Testis (tissue), 3 donors: ENCODE measurements around the gene BMPR1A. TPM values are rescaled to one million over a fixed set of nuclear protein-coding genes. Genes with fewer than 3 reads are reported as not detected.

Source experiments
- DNase-seq: peaks from one replicate; pipeline ENCODE4 v3.0.0-alpha.2; 2019
- H3K27ac ChIP-seq, 2 donors: fragments of 200-600 bp; sonication (generic); one replicate each; pipeline ENCODE4 v1.5.1; 2019
- H3K27me3 ChIP-seq: fragments of 200-600 bp; sonication (generic); one replicate; pipeline ENCODE4 v1.5.1; 2019
- H3K36me3 ChIP-seq: fragments of 200-600 bp; sonication (generic); one replicate; pipeline ENCODE4 v1.5.1; 2017; ENCODE audit warnings: low read depth; ENCODE audit errors: missing control alignments
- H3K4me1 ChIP-seq: fragments of 200-600 bp; sonication (generic); one replicate; pipeline ENCODE4 v1.5.1; 2019
- H3K4me3 ChIP-seq, 2 donors: fragments of 200-600 bp; sonication (generic); one replicate each; pipeline ENCODE4 v1.5.1; 2017 to 2019
- H3K9me3 ChIP-seq: fragments of 200-600 bp; sonication (generic); one replicate; pipeline ENCODE4 v1.5.1; 2017
- POLR2A ChIP-seq: fragments of 450-650 bp; IDR thresholded peaks from one replicate; pipeline ENCODE4 v1.6.1; 2017; ENCODE audit warnings: antibody characterized with exemption, mild to moderate bottlenecking, moderate library complexity
- WGBS, 2 donors: methylation state at CpG; one replicate each; pipeline ENCODE4 v1.1.5; 2018; 5-methylcytosine and 5-hydroxymethylcytosine counted together
- intact Hi-C: fragments of 100-400 bp; cut with DNase I; formaldehyde crosslinking; loops from one replicate; pipeline ENCODE4 v1.15.1; 2023; ENCODE audit warnings: low total_unique reads
- polyA plus RNA-seq: library from polyadenylated mRNA; stranded (reverse); fragments of 350-450 nt; fragmentation: Illumina TruSeq; extraction: RNeasy Lipid Tissue Mini Kit (QIAGEN cat#74804); gene quantifications from one replicate; pipeline ENCODE4 v1.2.3, GENCODE V29; 2014; ENCODE audit warnings: low read depth, low replicate concordance; ENCODE audit not compliant: insufficient read depth
- total RNA-seq, 2 donors: library from RNA; depleted of rRNA; stranded (reverse); fragments of >200 nt; gene quantifications; one replicate each; pipeline ENCODE4 v1.2.3, GENCODE V29; 2016
- TF ChIP-seq, protein P1 (sequence below), 3 experiments: fragments of 450-650 bp in 2 of 3; fragments of 200-600 bp in 1 of 3; sonication (generic) in 1 of 3; IDR thresholded peaks; one replicate each; pipeline ENCODE4 v1.5.1; 2016 to 2019; ENCODE audit warnings: antibody characterized with exemption in 3 of 3, mild to moderate bottlenecking in 2 of 3, moderate library complexity in 1 of 3

The BMPR1A gene
- total and polyA plus RNA-seq, 3 donors from 2014 or later, result 19.5 to 51.1 (median 42.6) TPM

GRCh38 chr10:86727470-86727869 lies 28.9 kb upstream of the BMPR1A start:
- Histone ChIP-seq H3K27me3 (no peaks in the 10 kb centered on the region), H3K27ac (no peak overlapping the region), H3K9me3 (no peaks in the 10 kb centered on the region), H3K4me3 (no peak overlapping the region), H3K36me3 (no peaks in the 10 kb centered on the region), H3K4me1 (peaks cover 2% of the 10 kb centered on the region)
- WGBS, 2 donors, result 89 to 93% methylated on average over 6 of the region's 6 CpGs
- intact Hi-C loops, result no loop called here
- TF ChIP-seq, protein P1, sequence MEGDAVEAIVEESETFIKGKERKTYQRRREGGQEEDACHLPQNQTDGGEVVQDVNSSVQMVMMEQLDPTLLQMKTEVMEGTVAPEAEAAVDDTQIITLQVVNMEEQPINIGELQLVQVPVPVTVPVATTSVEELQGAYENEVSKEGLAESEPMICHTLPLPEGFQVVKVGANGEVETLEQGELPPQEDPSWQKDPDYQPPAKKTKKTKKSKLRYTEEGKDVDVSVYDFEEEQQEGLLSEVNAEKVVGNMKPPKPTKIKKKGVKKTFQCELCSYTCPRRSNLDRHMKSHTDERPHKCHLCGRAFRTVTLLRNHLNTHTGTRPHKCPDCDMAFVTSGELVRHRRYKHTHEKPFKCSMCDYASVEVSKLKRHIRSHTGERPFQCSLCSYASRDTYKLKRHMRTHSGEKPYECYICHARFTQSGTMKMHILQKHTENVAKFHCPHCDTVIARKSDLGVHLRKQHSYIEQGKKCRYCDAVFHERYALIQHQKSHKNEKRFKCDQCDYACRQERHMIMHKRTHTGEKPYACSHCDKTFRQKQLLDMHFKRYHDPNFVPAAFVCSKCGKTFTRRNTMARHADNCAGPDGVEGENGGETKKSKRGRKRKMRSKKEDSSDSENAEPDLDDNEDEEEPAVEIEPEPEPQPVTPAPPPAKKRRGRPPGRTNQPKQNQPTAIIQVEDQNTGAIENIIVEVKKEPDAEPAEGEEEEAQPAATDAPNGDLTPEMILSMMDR (IDR thresholded peaks at IDR 0.05), result no peak
- no peak for TF ChIP-seq POLR2A
- no peak for DNase-seq

GRCh38 chr10:86728056-86728455 lies 28.4 kb upstream of the BMPR1A start:
- Histone ChIP-seq H3K4me3 (no peak overlapping the region), H3K27ac (no peak overlapping the region), H3K4me1 (peaks cover 6% of the 10 kb centered on the region), H3K36me3 (no peaks in the 10 kb centered on the region), H3K27me3 (no peaks in the 10 kb centered on the region), H3K9me3 (no peaks in the 10 kb centered on the region)
- TF ChIP-seq, protein P1 (IDR thresholded peaks at IDR 0.05), result no peak
- no peak for TF ChIP-seq POLR2A
- intact Hi-C loops, result no loop called here
- no peak for DNase-seq
- 91 to 95% methylated on average over 3 of the region's 3 CpGs for whole genome bisulfite sequencing, 2 donors

DNA sequence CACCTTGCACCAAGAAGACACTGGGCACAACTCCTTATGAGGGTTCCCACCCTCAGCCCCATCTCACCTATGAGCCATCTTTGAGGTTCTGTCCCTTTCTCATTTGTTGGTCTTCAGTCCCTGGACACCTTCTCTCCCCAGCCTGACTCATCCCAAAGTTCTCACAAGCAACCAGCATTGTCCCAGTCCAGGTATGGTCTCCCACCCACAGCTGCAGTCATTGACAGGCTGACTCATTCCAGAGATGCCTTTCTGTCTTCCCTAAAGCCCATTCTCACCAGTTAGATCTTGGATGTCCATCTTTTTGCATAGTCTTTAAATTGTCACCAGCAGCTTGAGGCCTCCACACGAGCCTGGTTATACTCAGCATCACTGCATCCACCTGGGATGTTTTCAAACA lies 26.7 kb upstream of the BMPR1A start:
- H3K4me3 ChIP-seq, result no peak overlapping the region
- no peaks in the 10 kb centered on the region for H3K27me3 ChIP-seq
- no peak for TF ChIP-seq POLR2A
- TF ChIP-seq, protein P1 (IDR thresholded peaks at IDR 0.05), result no peak
- 94 to 100% methylated on average over 1 of the region's 1 CpG for WGBS, 2 donors
- no peaks in the 10 kb centered on the region for H3K9me3 ChIP-seq
- H3K36me3 ChIP-seq, result no peaks in the 10 kb centered on the region
- intact Hi-C loops, result no loop called here
- no peak overlapping the region for H3K27ac ChIP-seq
- no peak for DNase-seq
- H3K4me1 ChIP-seq, result peaks cover 9% of the 10 kb centered on the region

GRCh38 chr10:86730227-86730626 lies 26.2 kb upstream of the BMPR1A start:
- H3K4me1 ChIP-seq, result peaks cover 11% of the 10 kb centered on the region
- 86 to 93% methylated on average over 1 of the region's 1 CpG for WGBS, 2 donors
- TF ChIP-seq POLR2A, result no peak
- TF ChIP-seq, protein P1 (IDR thresholded peaks at IDR 0.05), result no peak
- H3K36me3 ChIP-seq, result no peaks in the 10 kb centered on the region
- H3K9me3 ChIP-seq, result no peaks in the 10 kb centered on the region
- no peak overlapping the region for H3K27ac ChIP-seq
- intact Hi-C loops, result no loop called here
- no peak overlapping the region for H3K4me3 ChIP-seq
- DNase-seq, result peak; percentile 53
- no peaks in the 10 kb centered on the region for H3K27me3 ChIP-seq

GRCh38 chr10:86732771-86733170 lies 23.6 kb upstream of the BMPR1A start:
- H3K27ac ChIP-seq, result peak overlapping the region; percentile 64 to 80

More at GRCh38 chr10:86732771-86733170, 23.6 kb upstream of the BMPR1A start:
- H3K4me3 ChIP-seq, result no peak overlapping the region
- H3K36me3 ChIP-seq, result no peaks in the 10 kb centered on the region
- DNase-seq, result no peak
- WGBS, 2 donors, result 39 to 54% methylated on average over 7 to 13 of the region's 13 CpGs
- TF ChIP-seq, protein P1 (IDR thresholded peaks at IDR 0.05), result no peak
- TF ChIP-seq POLR2A, result no peak
- peaks cover 11% of the 10 kb centered on the region for H3K4me1 ChIP-seq
- intact Hi-C loops, result no loop called here
- no peaks in the 10 kb centered on the region for H3K27me3 ChIP-seq
- no peaks in the 10 kb centered on the region for H3K9me3 ChIP-seq
